GM23338 (cell line): Measurements from ENCODE around the gene PELI1.

Experiments used
- CREB1 ChIP-seq: fragments of 250-450 bp; sonication (Bioruptor Pico); IDR thresholded peaks from 2 replicates; pipeline ENCODE4 v1.5.0; 2020; ENCODE audit warnings: low read depth, mild to moderate bottlenecking, moderate library complexity
- EZH2 ChIP-seq: fragments of 200-600 bp; sonication (generic); IDR thresholded peaks from one replicate; pipeline ENCODE4 v1.8.0; 2017; ENCODE audit warnings: antibody characterized with exemption, mild to moderate bottlenecking, low read depth; ENCODE audit not compliant: unreplicated experiment
- EZH2phosphoT487 ChIP-seq: fragments of 200-600 bp; sonication (generic); IDR thresholded peaks from one replicate; pipeline ENCODE4 v1.8.1; 2018; ENCODE audit warnings: antibody characterized with exemption; ENCODE audit not compliant: unreplicated experiment
- NANOG ChIP-seq: IDR thresholded peaks from 2 replicates; pipeline ENCODE4 v1.6.1; 2016; ENCODE audit warnings: antibody characterized with exemption, borderline replicate concordance
- POLR2AphosphoS5 ChIP-seq: IDR thresholded peaks from 2 replicates; pipeline ENCODE4 v1.6.1; 2016; ENCODE audit warnings: antibody characterized with exemption, low read depth
- STAT1 ChIP-seq: IDR thresholded peaks from one replicate; pipeline ENCODE4 v1.6.1; 2016; ENCODE audit warnings: antibody characterized with exemption; ENCODE audit not compliant: unreplicated experiment
- ZNF331 ChIP-seq: fragments of 250-450 bp; sonication (Bioruptor Pico); IDR thresholded peaks from 2 replicates; pipeline ENCODE4 v1.5.0; 2020; ENCODE audit warnings: low read depth, mild to moderate bottlenecking, moderate library complexity
- TF ChIP-seq, protein P1 (sequence below), 2 experiments: fragments of 200-600 bp in 1 of 2; sonication (generic) in 1 of 2; conservative IDR thresholded peaks; 2 replicates each; pipeline versions ENCODE4 v1.5.1 to v1.6.1; 2016 to 2017; ENCODE audit warnings: antibody characterized with exemption in 2 of 2, low read depth in 2 of 2, mild to moderate bottlenecking in 2 of 2, moderate library complexity in 1 of 2
- TF ChIP-seq, protein P2 (sequence below): fragments of 250-450 bp; sonication (Bioruptor Pico); IDR thresholded peaks from 2 replicates; pipeline ENCODE4 v1.5.0; 2020; ENCODE audit warnings: mild to moderate bottlenecking, moderate library complexity
- TF ChIP-seq, protein P3 (sequence below): IDR thresholded peaks from 2 replicates; pipeline ENCODE4 v1.6.1; 2016; ENCODE audit warnings: antibody characterized with exemption
- TF ChIP-seq, protein P4 (sequence below): IDR thresholded peaks from one replicate; pipeline ENCODE4 v1.6.1; 2018; ENCODE audit warnings: antibody characterized with exemption; ENCODE audit not compliant: unreplicated experiment

DNA sequence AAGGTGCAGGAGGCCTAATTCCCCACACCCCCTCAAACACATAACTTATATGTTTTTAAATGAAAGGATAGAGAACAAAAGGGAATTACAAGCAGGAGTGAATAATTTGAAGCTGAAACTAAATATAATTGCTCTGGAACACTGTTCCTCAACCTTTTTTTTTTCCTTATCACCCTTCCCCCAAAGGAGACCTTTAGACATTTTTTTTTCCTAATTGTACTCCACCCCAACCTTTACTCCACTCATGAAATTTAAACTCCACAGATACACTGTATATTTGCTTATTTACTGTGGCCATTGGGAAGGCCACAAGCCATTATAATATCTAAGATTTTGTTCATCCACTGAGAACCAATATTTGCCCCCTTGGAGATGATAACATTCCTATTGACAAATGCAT, 45.4 kb upstream of the PELI1 start:
- TF ChIP-seq, protein P1, sequence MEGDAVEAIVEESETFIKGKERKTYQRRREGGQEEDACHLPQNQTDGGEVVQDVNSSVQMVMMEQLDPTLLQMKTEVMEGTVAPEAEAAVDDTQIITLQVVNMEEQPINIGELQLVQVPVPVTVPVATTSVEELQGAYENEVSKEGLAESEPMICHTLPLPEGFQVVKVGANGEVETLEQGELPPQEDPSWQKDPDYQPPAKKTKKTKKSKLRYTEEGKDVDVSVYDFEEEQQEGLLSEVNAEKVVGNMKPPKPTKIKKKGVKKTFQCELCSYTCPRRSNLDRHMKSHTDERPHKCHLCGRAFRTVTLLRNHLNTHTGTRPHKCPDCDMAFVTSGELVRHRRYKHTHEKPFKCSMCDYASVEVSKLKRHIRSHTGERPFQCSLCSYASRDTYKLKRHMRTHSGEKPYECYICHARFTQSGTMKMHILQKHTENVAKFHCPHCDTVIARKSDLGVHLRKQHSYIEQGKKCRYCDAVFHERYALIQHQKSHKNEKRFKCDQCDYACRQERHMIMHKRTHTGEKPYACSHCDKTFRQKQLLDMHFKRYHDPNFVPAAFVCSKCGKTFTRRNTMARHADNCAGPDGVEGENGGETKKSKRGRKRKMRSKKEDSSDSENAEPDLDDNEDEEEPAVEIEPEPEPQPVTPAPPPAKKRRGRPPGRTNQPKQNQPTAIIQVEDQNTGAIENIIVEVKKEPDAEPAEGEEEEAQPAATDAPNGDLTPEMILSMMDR (conservative IDR thresholded peaks at IDR 0.05; ENCODE audit: low read depth in 2 of 2), result no peak
- TF ChIP-seq POLR2AphosphoS5 (no peak), EZH2phosphoT487 (no peak), ZNF331 (CRISPR knock-in tag) (no peak), EZH2 (no peak), STAT1 (no peak), NANOG (no peak), CREB1 (CRISPR knock-in tag) (no peak)
- TF ChIP-seq, protein P2, sequence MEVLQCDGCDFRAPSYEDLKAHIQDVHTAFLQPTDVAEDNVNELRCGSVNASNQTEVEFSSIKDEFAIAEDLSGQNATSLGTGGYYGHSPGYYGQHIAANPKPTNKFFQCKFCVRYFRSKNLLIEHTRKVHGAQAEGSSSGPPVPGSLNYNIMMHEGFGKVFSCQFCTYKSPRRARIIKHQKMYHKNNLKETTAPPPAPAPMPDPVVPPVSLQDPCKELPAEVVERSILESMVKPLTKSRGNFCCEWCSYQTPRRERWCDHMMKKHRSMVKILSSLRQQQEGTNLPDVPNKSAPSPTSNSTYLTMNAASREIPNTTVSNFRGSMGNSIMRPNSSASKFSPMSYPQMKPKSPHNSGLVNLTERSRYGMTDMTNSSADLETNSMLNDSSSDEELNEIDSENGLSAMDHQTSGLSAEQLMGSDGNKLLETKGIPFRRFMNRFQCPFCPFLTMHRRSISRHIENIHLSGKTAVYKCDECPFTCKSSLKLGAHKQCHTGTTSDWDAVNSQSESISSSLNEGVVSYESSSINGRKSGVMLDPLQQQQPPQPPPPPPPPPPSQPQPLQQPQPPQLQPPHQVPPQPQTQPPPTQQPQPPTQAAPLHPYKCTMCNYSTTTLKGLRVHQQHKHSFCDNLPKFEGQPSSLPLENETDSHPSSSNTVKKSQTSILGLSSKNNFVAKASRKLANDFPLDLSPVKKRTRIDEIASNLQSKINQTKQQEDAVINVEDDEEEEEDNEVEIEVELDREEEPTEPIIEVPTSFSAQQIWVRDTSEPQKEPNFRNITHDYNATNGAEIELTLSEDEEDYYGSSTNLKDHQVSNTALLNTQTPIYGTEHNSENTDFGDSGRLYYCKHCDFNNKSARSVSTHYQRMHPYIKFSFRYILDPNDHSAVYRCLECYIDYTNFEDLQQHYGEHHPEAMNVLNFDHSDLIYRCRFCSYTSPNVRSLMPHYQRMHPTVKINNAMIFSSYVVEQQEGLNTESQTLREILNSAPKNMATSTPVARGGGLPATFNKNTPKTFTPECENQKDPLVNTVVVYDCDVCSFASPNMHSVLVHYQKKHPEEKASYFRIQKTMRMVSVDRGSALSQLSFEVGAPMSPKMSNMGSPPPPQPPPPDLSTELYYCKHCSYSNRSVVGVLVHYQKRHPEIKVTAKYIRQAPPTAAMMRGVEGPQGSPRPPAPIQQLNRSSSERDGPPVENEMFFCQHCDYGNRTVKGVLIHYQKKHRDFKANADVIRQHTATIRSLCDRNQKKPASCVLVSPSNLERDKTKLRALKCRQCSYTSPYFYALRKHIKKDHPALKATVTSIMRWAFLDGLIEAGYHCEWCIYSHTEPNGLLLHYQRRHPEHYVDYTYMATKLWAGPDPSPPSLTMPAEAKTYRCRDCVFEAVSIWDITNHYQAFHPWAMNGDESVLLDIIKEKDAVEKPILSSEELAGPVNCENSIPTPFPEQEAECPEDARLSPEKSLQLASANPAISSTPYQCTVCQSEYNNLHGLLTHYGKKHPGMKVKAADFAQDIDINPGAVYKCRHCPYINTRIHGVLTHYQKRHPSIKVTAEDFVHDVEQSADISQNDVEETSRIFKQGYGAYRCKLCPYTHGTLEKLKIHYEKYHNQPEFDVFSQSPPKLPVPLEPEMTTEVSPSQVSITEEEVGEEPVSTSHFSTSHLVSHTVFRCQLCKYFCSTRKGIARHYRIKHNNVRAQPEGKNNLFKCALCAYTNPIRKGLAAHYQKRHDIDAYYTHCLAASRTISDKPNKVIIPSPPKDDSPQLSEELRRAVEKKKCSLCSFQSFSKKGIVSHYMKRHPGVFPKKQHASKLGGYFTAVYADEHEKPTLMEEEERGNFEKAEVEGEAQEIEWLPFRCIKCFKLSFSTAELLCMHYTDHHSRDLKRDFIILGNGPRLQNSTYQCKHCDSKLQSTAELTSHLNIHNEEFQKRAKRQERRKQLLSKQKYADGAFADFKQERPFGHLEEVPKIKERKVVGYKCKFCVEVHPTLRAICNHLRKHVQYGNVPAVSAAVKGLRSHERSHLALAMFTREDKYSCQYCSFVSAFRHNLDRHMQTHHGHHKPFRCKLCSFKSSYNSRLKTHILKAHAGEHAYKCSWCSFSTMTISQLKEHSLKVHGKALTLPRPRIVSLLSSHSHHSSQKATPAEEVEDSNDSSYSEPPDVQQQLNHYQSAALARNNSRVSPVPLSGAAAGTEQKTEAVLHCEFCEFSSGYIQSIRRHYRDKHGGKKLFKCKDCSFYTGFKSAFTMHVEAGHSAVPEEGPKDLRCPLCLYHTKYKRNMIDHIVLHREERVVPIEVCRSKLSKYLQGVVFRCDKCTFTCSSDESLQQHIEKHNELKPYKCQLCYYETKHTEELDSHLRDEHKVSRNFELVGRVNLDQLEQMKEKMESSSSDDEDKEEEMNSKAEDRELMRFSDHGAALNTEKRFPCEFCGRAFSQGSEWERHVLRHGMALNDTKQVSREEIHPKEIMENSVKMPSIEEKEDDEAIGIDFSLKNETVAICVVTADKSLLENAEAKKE (CRISPR knock-in tag), result no peak
- TF ChIP-seq, protein P3, sequence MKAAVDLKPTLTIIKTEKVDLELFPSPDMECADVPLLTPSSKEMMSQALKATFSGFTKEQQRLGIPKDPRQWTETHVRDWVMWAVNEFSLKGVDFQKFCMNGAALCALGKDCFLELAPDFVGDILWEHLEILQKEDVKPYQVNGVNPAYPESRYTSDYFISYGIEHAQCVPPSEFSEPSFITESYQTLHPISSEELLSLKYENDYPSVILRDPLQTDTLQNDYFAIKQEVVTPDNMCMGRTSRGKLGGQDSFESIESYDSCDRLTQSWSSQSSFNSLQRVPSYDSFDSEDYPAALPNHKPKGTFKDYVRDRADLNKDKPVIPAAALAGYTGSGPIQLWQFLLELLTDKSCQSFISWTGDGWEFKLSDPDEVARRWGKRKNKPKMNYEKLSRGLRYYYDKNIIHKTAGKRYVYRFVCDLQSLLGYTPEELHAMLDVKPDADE, result no peak
- TF ChIP-seq, protein P4, sequence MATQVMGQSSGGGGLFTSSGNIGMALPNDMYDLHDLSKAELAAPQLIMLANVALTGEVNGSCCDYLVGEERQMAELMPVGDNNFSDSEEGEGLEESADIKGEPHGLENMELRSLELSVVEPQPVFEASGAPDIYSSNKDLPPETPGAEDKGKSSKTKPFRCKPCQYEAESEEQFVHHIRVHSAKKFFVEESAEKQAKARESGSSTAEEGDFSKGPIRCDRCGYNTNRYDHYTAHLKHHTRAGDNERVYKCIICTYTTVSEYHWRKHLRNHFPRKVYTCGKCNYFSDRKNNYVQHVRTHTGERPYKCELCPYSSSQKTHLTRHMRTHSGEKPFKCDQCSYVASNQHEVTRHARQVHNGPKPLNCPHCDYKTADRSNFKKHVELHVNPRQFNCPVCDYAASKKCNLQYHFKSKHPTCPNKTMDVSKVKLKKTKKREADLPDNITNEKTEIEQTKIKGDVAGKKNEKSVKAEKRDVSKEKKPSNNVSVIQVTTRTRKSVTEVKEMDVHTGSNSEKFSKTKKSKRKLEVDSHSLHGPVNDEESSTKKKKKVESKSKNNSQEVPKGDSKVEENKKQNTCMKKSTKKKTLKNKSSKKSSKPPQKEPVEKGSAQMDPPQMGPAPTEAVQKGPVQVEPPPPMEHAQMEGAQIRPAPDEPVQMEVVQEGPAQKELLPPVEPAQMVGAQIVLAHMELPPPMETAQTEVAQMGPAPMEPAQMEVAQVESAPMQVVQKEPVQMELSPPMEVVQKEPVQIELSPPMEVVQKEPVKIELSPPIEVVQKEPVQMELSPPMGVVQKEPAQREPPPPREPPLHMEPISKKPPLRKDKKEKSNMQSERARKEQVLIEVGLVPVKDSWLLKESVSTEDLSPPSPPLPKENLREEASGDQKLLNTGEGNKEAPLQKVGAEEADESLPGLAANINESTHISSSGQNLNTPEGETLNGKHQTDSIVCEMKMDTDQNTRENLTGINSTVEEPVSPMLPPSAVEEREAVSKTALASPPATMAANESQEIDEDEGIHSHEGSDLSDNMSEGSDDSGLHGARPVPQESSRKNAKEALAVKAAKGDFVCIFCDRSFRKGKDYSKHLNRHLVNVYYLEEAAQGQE, result no peak
